ENCODE measurements around the gene CA9.

Gene CA9

DNA sequence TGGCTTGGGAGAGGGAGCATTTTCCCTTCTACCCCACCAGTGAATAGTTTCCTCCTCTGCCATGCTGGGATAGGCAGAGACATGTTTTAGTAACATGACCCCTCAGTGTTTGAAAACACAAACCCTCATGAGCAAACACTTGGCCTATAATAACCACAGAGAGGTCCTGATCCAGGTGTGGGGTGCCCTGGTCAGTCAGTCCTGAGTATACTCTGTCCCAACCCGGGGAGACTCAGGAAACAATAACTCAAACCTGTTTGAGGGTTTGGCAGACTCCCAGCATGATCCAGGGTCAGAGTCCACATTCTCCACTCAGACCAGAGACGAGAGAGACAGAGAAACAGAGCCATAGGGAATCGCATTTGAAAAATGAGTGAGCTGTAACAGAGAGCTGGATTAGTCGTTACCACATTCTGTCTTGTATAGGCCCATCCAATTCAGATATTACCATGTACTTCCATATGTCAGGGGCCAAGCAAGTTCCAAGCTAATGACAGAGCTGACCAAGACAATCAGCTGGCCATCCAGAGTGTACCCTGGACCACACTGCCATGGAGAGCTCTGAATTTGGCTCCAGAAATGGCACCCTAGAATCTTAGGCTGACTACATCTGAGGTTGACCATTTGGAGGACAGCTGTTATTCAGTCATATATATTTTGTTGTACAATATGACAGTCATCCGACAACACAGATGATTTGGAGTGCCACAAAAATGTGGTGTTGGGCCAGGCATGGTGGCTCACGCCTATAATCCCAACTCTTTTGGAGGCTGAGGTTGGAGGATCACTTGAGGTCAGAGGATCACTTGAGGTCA lies 4.2 kb upstream of the CA9 start:
- DNase-seq (ENCODE audit: low read depth): no peak
- no peak overlapping the region for H3K4me3 ChIP-seq (ENCODE audit: low read depth, low read length)
- TF ChIP-seq, protein P1, sequence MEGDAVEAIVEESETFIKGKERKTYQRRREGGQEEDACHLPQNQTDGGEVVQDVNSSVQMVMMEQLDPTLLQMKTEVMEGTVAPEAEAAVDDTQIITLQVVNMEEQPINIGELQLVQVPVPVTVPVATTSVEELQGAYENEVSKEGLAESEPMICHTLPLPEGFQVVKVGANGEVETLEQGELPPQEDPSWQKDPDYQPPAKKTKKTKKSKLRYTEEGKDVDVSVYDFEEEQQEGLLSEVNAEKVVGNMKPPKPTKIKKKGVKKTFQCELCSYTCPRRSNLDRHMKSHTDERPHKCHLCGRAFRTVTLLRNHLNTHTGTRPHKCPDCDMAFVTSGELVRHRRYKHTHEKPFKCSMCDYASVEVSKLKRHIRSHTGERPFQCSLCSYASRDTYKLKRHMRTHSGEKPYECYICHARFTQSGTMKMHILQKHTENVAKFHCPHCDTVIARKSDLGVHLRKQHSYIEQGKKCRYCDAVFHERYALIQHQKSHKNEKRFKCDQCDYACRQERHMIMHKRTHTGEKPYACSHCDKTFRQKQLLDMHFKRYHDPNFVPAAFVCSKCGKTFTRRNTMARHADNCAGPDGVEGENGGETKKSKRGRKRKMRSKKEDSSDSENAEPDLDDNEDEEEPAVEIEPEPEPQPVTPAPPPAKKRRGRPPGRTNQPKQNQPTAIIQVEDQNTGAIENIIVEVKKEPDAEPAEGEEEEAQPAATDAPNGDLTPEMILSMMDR (IDR thresholded peaks at IDR 0.05; ENCODE audit: control insufficient read depth, extremely low read depth, insufficient read depth): no peak

DNA sequence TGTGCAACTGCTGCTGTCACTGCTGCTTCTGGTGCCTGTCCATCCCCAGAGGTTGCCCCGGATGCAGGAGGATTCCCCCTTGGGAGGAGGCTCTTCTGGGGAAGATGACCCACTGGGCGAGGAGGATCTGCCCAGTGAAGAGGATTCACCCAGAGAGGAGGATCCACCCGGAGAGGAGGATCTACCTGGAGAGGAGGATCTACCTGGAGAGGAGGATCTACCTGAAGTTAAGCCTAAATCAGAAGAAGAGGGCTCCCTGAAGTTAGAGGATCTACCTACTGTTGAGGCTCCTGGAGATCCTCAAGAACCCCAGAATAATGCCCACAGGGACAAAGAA lies 265 bp downstream of the CA9 start:
- no peak overlapping the region for H3K4me3 ChIP-seq (ENCODE audit: low read depth, low read length)
- no peak for DNase-seq (ENCODE audit: low read depth)
- TF ChIP-seq, protein P1 (IDR thresholded peaks at IDR 0.05; ENCODE audit: control insufficient read depth, extremely low read depth, insufficient read depth): no peak

DNA sequence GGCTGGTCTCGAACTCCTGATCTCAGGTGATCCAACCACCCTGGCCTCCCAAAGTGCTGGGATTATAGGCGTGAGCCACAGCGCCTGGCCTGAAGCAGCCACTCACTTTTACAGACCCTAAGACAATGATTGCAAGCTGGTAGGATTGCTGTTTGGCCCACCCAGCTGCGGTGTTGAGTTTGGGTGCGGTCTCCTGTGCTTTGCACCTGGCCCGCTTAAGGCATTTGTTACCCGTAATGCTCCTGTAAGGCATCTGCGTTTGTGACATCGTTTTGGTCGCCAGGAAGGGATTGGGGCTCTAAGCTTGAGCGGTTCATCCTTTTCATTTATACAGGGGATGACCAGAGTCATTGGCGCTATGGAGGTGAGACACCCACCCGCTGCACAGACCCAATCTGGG lies 1.5 kb downstream of the CA9 start:
- H3K4me3 ChIP-seq (ENCODE audit: low read depth, low read length): no peak overlapping the region
- TF ChIP-seq, protein P1 (IDR thresholded peaks at IDR 0.05; ENCODE audit: control insufficient read depth, extremely low read depth, insufficient read depth): no peak
- DNase-seq (ENCODE audit: low read depth): no peak

DNA sequence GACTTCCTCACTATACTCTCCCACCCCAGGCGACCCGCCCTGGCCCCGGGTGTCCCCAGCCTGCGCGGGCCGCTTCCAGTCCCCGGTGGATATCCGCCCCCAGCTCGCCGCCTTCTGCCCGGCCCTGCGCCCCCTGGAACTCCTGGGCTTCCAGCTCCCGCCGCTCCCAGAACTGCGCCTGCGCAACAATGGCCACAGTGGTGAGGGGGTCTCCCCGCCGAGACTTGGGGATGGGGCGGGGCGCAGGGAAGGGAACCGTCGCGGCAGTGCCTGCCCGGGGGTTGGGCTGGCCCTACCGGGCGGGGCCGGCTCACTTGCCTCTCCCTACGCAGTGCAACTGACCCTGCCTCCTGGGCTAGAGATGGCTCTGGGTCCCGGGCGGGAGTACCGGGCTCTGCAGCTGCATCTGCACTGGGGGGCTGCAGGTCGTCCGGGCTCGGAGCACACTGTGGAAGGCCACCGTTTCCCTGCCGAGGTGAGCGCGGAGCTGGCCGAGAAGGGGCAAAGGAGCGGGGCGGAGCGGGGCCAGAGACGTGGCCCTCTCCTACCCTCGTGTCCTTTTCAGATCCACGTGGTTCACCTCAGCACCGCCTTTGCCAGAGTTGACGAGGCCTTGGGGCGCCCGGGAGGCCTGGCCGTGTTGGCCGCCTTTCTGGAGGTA lies 2.1 kb downstream of the CA9 start:
- H3K4me3 ChIP-seq (ENCODE audit: low read depth, low read length): no peak overlapping the region
- TF ChIP-seq, protein P1 (IDR thresholded peaks at IDR 0.05; ENCODE audit: control insufficient read depth, extremely low read depth, insufficient read depth): no peak
- no peak for DNase-seq (ENCODE audit: low read depth)

DNA sequence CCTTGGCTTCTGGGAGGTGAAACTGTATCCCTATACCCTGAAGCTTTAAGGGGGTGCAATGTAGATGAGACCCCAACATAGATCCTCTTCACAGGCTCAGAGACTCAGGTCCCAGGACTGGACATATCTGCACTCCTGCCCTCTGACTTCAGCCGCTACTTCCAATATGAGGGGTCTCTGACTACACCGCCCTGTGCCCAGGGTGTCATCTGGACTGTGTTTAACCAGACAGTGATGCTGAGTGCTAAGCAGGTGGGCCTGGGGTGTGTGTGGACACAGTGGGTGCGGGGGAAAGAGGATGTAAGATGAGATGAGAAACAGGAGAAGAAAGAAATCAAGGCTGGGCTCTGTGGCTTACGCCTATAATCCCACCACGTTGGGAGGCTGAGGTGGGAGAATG lies 5.4 kb downstream of the CA9 start:
- TF ChIP-seq, protein P1 (IDR thresholded peaks at IDR 0.05; ENCODE audit: control insufficient read depth, extremely low read depth, insufficient read depth): no peak

DNA sequence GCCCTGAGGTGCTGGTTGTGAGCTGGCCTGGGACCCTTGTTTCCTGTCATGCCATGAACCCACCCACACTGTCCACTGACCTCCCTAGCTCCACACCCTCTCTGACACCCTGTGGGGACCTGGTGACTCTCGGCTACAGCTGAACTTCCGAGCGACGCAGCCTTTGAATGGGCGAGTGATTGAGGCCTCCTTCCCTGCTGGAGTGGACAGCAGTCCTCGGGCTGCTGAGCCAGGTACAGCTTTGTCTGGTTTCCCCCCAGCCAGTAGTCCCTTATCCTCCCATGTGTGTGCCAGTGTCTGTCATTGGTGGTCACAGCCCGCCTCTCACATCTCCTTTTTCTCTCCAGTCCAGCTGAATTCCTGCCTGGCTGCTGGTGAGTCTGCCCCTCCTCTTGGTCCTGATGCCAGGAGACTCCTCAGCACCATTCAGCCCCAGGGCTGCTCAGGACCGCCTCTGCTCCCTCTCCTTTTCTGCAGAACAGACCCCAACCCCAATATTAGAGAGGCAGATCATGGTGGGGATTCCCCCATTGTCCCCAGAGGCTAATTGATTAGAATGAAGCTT lies 6.1 kb downstream of the CA9 start:
- no peak for DNase-seq (ENCODE audit: low read depth)
- no peak overlapping the region for H3K4me3 ChIP-seq (ENCODE audit: low read depth, low read length)
- TF ChIP-seq, protein P1 (IDR thresholded peaks at IDR 0.05; ENCODE audit: control insufficient read depth, extremely low read depth, insufficient read depth): no peak

More for the DNA sequence above, 5.4 kb downstream of the CA9 start:
- no peak overlapping the region for H3K4me3 ChIP-seq (ENCODE audit: low read depth, low read length)
- no peak for DNase-seq (ENCODE audit: low read depth)

All from LNCaP clone FGC (cell line).